GM12891 (cell line): Measurements from ENCODE around the gene TRIP12.
A peak's percentile ranks its signal among the peaks of the same experiment; 100 is the strongest.
"Not testable (repeated sequence)": the region's sequence is repeated elsewhere in the genome, so short reads cannot be mapped to it uniquely, and the experiment has no call there.

Source experiments
- DNase-seq: peaks from one replicate; pipeline ENCODE4 v3.0.0; 2011; ENCODE audit warnings: low spot score; ENCODE audit not compliant: insufficient read length
- FAIRE-seq: peaks from 2 replicates; lab custom pipeline; 2011; peaks lifted over from hg19 to GRCh38; lab: Jason Lieb, UNC
- PAX5 ChIP-seq: IDR thresholded peaks from 2 replicates; pipeline ENCODE4 v1.6.1; 2011; ENCODE audit warnings: low read length, moderate library complexity, mild to moderate bottlenecking; ENCODE audit not compliant: insufficient read depth, severe bottlenecking
- POLR2A ChIP-seq: IDR thresholded peaks from 2 replicates; pipeline ENCODE4 v1.6.1; 2011; ENCODE audit warnings: low read depth, low read length, control low read depth
- POLR2AphosphoS5 ChIP-seq: IDR thresholded peaks from 2 replicates; pipeline ENCODE4 v1.6.1; 2011; ENCODE audit warnings: low read depth, low read length, control low read depth
- POU2F2 ChIP-seq: IDR thresholded peaks from 2 replicates; pipeline ENCODE4 v1.6.1; 2011; ENCODE audit warnings: low read depth, mild to moderate bottlenecking, control low read depth, low read length, moderate library complexity
- SPI1 ChIP-seq: IDR thresholded peaks from 2 replicates; pipeline ENCODE4 v1.6.1; 2011; ENCODE audit warnings: low read depth, low read length, control low read depth
- TAF1 ChIP-seq: IDR thresholded peaks from 2 replicates; pipeline ENCODE4 v1.6.1; 2011; ENCODE audit warnings: low read depth, low read length, control low read depth

The TRIP12 gene

GRCh38 chr2:229731916-229732315, 189.9 kb downstream of the TRIP12 start:
- DNase-seq = no peak
- FAIRE-seq = no peak
- TF ChIP-seq TAF1 = no peak
- TF ChIP-seq PAX5 = no peak
- no peak for TF ChIP-seq POLR2AphosphoS5
- no peak for TF ChIP-seq POLR2A
- no peak for TF ChIP-seq POU2F2

DNA sequence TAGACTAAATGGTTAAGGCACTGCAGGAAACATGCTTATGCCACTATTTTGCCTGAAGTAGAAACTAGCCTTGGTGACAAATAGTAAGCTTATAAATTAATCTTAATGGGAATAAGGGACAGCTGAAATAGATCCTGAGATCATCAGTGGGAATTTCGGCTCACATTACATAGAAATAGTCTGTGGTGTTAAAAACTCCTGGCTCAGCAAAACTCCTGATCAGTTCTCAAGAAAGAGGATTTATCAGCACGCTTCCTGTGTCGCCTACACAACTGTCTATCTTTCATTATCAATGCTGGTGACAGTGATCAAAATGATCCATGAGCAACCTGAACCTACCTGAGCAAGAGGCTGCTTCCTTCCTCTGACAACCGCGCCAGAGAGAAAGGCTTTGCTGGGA, 190.4 kb downstream of the TRIP12 start:
- FAIRE-seq = no peak

DNA sequence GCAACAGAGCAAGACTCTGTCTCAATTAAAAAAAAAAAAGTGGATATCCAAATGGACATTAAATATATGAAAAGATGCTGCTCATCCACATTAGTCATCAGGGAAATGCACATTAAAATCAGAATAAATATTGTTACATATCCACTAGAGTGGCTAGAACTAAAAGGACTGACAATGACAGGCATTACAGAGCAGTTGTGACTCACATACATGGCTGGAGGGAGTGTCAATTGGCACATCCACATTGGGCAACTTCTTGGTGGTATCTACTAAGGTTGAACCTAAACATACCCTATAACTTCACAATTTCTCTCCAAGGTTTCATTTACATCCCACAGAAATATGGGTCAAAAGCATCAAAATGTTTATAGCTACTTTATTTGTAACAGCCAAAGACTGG, 193.4 kb downstream of the TRIP12 start:
- DNase-seq = no peak
- no peak for FAIRE-seq
- TF ChIP-seq POU2F2 (no peak), POLR2AphosphoS5 (no peak), PAX5 (no peak), POLR2A (no peak), TAF1 (no peak), SPI1 (no peak)

More for the DNA sequence above, 190.4 kb downstream of the TRIP12 start:
- no peak for DNase-seq
- TF ChIP-seq PAX5 = no peak
- TF ChIP-seq POLR2AphosphoS5 = no peak
- no peak for TF ChIP-seq TAF1
- TF ChIP-seq SPI1 = no peak
- no peak for TF ChIP-seq POLR2A
- no peak for TF ChIP-seq POU2F2

DNA sequence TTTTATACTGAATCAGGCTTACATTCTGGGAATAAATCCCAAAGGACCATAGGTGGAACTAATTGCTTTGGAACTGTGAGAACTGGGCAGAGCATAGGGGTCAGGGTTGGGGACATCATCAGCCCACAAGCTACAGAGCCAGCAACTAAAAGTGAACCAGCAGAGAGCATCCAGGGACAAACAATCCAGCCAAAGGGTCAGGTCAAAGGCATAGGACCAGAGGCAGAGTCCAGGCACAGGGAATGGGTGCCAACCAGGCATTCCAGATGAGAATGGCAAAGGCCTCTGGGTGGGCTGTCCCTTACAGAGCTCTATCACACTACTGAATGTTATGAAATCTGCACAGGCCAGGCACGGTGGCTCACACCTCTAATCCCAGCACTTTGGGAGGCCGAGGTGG, 195.2 kb downstream of the TRIP12 start:
- FAIRE-seq = no peak
- no peak for DNase-seq
- TF ChIP-seq SPI1 = no peak
- no peak for TF ChIP-seq POU2F2
- TF ChIP-seq POLR2AphosphoS5 = no peak
- no peak for TF ChIP-seq POLR2A
- no peak for TF ChIP-seq PAX5
- no peak for TF ChIP-seq TAF1

- no peak for TF ChIP-seq POLR2A
- no peak for TF ChIP-seq POU2F2
- no peak for TF ChIP-seq POLR2AphosphoS5
- TF ChIP-seq PAX5 = no peak
- TF ChIP-seq TAF1 = no peak
- TF ChIP-seq SPI1 = no peak
- FAIRE-seq (peak; percentile 52), DNase-seq (no peak)
Observed at GRCh38 chr2:229725716-229726574, 195.9 kb downstream of the TRIP12 start.

DNA sequence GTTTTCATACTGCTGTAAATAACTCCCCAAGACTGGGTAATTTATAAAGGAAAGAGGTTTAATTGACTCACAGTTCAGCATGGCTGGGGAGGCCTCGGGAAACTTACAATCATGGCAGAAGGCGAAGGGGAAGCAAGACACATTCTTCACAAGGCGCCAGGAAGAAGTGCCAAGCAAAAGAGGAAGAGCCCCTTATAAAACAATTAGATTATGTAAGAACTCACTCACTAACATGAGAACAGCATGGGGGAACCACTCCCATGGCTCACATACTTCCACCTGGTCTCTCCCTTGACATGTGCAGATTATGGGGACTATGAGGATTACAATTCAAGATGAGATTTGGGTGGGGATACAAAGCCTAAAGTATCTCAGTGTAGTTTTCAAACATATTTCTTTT, 198.6 kb downstream of the TRIP12 start:
- DNase-seq, FAIRE-seq: not testable (repeated sequence)

- DNase-seq = no peak
- FAIRE-seq = no peak
- no peak for TF ChIP-seq POU2F2
- TF ChIP-seq POLR2AphosphoS5 = no peak
- TF ChIP-seq SPI1 = no peak
- no peak for TF ChIP-seq POLR2A
- no peak for TF ChIP-seq PAX5
- no peak for TF ChIP-seq TAF1
Observed at GRCh38 chr2:229719926-229720647, 201.7 kb downstream of the TRIP12 start.

DNA sequence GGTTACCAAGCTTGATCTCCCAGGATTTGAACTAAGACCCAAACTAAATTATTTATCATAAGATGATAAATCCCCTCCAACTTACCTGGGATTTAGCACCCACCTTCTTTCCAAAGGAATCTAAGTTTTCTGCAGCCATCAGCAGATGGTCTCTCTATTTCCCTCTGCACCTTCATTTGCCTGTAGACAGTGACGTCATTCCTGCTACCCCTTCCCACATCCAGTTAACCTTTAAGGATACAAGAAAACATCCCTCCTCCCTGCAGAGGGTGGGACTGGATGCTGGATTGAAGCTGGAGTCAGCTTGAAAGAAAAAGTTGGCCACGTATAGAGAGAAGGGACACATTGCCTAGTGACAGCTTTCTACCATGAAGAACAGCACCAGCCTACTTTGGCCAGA, 203.8 kb downstream of the TRIP12 start:
- TF ChIP-seq PAX5 (no peak), POLR2AphosphoS5 (no peak), POLR2A (no peak), SPI1 (no peak), TAF1 (no peak), POU2F2 (no peak)
- FAIRE-seq (no peak), DNase-seq (no peak)

- TF ChIP-seq SPI1 (no peak), TAF1 (no peak), POLR2AphosphoS5 (no peak), POU2F2 (no peak), PAX5 (no peak), POLR2A (no peak)
- FAIRE-seq (peak; percentile 13), DNase-seq (no peak)
Observed at GRCh38 chr2:229715895-229716507, 205.8 kb downstream of the TRIP12 start.
